Fibroblast of the aortic adventitia (primary cell): Measurements from ENCODE around the gene LRRC10B. TPM values are rescaled to one million over a fixed set of nuclear protein-coding genes. Genes with fewer than 3 reads are reported as not detected.

ENCODE experiments used
- DNase-seq: peaks from one replicate; pipeline ENCODE4 v3.0.0-alpha.2; 2010; ENCODE audit warnings: low read depth
- H3K4me3 ChIP-seq: 2 replicates; pipeline ENCODE4 v1.5.1; 2011; ENCODE audit warnings: low read depth, mild to moderate bottlenecking, control low read depth, low read length, moderate library complexity
- total RNA-seq: library from RNA; depleted of rRNA; stranded (reverse); fragments of >200 nt; gene quantifications from 2 replicates; pipeline ENCODE4 v1.2.3, GENCODE V29; 2012; ENCODE audit warnings: low replicate concordance
- TF ChIP-seq, protein P1 (sequence below): IDR thresholded peaks from 2 replicates; pipeline ENCODE4 v1.5.1; 2011; ENCODE audit warnings: mild to moderate bottlenecking, low read length, control low read depth, inconsistent platforms; ENCODE audit not compliant: insufficient read depth

Gene LRRC10B
- total RNA-seq, 1 donor, result 0.27 TPM

DNA sequence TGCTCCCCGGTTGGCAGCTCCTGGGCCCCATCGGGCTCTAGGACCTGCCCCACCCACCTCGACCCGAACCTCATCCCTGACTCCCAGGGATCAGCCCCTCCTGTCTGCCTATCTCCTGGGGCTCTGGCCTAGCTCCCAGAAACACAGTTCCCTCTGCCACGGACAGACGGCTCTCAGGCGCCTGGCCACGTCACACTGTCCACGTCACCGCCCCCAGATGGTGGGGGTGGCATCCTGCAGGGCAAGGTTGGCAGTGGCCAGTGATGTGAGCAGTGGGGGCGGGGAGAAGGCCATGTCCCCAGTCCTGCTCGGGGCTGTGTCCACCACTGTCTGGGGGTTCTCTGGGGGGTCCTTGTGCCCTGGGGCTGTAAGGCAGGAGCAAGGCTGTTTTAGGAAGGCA is 43.1 kb downstream of the LRRC10B start:
- peak; percentile 59 for DNase-seq
- no peak overlapping the region for H3K4me3 ChIP-seq
- TF ChIP-seq, protein P1, sequence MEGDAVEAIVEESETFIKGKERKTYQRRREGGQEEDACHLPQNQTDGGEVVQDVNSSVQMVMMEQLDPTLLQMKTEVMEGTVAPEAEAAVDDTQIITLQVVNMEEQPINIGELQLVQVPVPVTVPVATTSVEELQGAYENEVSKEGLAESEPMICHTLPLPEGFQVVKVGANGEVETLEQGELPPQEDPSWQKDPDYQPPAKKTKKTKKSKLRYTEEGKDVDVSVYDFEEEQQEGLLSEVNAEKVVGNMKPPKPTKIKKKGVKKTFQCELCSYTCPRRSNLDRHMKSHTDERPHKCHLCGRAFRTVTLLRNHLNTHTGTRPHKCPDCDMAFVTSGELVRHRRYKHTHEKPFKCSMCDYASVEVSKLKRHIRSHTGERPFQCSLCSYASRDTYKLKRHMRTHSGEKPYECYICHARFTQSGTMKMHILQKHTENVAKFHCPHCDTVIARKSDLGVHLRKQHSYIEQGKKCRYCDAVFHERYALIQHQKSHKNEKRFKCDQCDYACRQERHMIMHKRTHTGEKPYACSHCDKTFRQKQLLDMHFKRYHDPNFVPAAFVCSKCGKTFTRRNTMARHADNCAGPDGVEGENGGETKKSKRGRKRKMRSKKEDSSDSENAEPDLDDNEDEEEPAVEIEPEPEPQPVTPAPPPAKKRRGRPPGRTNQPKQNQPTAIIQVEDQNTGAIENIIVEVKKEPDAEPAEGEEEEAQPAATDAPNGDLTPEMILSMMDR, result peak; percentile 10

- TF ChIP-seq, protein P1, result no peak
- DNase-seq, result no peak
- no peak overlapping the region for H3K4me3 ChIP-seq
Measured at GRCh38 chr11:61552108-61552635, 43.6 kb downstream of the LRRC10B start.

DNA sequence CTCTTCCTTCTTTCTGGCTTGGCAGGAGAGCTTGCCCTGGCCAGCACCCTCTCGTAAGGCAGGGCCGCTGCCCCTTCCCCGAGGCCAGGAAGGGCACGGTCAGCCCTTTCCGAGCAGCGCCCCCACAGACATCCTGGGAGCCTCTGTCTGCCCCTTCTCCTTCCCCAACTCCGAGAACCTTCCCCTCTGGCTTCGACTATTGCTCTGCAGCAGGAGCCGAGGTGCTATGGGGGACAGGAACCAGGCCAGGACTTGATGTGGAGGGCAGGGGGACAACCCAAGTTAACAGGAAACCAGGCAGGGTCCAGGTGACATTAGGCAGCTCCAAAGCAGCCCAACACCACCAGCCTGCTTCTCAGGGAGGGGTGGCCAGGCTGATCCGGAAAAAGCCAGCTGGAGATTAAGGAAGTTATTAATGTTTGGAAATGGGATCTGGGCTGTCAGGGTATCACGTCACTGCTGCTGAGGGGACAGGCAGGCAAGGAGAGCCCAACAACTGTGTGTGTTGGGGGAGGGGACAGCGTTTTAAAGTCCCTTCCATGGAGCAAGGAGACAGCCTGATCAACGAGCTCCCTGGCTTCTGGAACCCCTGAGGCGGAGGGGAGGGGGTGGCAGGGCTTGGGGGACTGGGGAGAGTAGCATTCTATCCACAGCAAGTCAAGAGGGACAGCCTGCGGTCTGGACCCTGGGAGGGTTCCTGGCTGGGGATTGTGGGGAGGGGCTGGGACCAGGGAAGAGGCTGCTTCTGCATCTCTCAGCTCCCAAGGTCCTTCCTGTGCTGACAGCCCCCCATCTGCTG is 45.0 kb downstream of the LRRC10B start:
- TF ChIP-seq, protein P1, result no peak
- H3K4me3 ChIP-seq, result no peak overlapping the region
- no peak for DNase-seq

DNA sequence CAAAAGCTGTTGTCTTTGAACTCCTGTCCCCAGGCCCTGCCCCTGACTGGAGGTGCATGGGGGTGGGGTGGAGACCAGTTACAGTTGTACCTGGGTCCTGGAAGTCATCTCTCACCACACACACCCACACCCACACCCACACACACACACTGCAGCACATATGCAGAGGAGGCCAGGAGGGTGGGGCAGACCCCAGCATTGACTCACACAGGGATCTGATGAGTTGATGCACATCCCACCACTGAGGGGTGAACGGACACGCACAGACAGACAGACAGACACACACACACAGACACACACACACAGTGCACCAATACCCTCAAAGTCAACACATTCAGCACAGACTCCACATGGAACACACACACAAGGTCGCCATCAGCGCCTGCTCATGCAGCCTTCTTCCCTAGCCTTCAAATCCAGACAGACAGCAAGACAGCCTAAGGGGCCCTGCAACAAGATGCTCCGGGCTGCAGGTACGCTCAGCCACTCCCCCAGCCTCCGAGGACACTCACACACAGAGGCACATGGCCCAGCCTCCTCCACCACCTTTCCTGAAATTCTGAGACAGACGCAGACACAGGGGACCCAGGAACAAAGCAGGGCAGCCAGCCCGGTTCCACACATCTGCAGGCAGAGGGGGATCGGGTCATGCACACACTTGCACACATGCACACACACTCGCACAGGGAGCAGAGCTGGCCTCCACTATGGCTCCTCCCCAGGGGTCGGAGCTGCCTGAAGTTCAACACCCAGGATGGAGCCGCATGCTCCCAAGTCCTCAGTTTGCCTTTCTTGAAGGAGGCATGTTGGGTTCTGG is 45.8 kb downstream of the LRRC10B start:
- no peak for DNase-seq
- TF ChIP-seq, protein P1, result no peak

GRCh38 chr11:61555051-61555969 is 46.8 kb downstream of the LRRC10B start:
- H3K4me3 ChIP-seq, result no peak overlapping the region
- DNase-seq, result no peak
- TF ChIP-seq, protein P1, result peak; percentile 26

More for the DNA sequence above, 45.8 kb downstream of the LRRC10B start:
- no peak overlapping the region for H3K4me3 ChIP-seq

GRCh38 chr11:61555978-61556377 is 47.4 kb downstream of the LRRC10B start:
- no peak overlapping the region for H3K4me3 ChIP-seq
- no peak for DNase-seq
- TF ChIP-seq, protein P1, result no peak
